ENCODE measurements around the gene SGSH. TPM values are rescaled to one million over a fixed set of nuclear protein-coding genes. Genes with fewer than 3 reads are reported as not detected.

SGSH gene
- total RNA-seq, 4 donors from 2014 or later = 15.7 to 34.7 (median 24.7) TPM

GRCh38 chr17:80248894-80249710 is 29.0 kb upstream of the SGSH start:
- TF ChIP-seq, protein P1, sequence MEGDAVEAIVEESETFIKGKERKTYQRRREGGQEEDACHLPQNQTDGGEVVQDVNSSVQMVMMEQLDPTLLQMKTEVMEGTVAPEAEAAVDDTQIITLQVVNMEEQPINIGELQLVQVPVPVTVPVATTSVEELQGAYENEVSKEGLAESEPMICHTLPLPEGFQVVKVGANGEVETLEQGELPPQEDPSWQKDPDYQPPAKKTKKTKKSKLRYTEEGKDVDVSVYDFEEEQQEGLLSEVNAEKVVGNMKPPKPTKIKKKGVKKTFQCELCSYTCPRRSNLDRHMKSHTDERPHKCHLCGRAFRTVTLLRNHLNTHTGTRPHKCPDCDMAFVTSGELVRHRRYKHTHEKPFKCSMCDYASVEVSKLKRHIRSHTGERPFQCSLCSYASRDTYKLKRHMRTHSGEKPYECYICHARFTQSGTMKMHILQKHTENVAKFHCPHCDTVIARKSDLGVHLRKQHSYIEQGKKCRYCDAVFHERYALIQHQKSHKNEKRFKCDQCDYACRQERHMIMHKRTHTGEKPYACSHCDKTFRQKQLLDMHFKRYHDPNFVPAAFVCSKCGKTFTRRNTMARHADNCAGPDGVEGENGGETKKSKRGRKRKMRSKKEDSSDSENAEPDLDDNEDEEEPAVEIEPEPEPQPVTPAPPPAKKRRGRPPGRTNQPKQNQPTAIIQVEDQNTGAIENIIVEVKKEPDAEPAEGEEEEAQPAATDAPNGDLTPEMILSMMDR (IDR thresholded peaks at IDR 0.05; ENCODE audit: low read depth) = no peak

GRCh38 chr17:80248001-80248893 is 28.1 kb upstream of the SGSH start:
- TF ChIP-seq, protein P1 (IDR thresholded peaks at IDR 0.05; ENCODE audit: low read depth) = no peak

DNA sequence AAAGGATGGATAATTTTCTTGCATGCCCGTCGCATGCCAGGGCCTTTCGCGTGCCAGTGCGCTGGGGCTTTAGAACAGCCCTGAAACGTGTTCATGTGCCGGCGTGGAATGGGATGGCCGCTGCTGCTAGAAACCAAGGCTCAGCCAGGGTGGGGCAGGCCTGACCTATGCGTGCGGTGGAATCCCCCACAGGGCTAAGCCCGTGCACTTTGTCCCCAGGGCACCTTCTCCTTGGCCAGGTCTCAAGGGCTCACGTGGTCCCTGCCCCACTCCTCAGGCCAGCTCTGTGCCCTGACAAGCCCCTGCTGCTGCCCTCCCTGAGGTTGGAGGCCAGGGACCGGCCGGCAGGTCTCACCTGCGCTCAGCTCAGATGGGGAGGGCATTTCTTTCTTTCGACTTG is 27.4 kb upstream of the SGSH start:
- TF ChIP-seq, protein P1 (IDR thresholded peaks at IDR 0.05; ENCODE audit: low read depth) = no peak

- TF ChIP-seq, protein P1 (IDR thresholded peaks at IDR 0.05; ENCODE audit: low read depth) = no peak
These were observed 26.6 kb upstream of the SGSH start for GRCh38 chr17:80246726-80247125.

- TF ChIP-seq, protein P1 (IDR thresholded peaks at IDR 0.05; ENCODE audit: low read depth) = no peak
These were observed 26.1 kb upstream of the SGSH start for GRCh38 chr17:80246266-80246681.

GRCh38 chr17:80245566-80246265 is 25.6 kb upstream of the SGSH start:
- TF ChIP-seq, protein P1 (IDR thresholded peaks at IDR 0.05; ENCODE audit: low read depth) = no peak

Measured in subcutaneous adipose tissue (tissue), 4 donors.